ENCODE data around the gene EDA.

DNA sequence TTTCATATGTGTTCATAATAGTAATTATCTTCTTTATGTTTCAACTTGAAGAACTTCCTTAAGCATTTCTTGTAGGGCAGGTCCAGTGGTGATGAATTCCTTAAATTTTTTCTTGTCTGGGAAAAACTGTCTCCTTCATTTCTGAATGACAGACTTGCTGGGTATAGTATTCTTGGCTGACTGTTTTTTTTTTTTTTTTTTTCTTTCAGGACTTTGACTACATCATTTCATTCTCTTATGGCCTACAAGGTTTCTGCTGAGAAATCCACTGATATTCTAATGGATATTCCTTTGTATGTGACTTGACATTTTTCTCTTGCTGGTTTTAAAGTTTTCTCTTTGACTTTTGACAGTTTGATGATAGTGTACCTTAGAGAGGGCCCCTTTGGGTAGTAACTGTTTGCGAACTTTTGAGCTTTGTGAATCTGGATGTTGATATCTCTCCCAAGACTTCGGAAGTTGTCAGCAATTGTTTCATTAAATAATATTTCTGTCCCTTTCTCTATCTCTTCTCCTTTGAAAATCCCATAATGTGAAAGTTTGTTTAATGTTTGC, 54.2 kb downstream of the EDA start:
- TF ChIP-seq, protein P1, sequence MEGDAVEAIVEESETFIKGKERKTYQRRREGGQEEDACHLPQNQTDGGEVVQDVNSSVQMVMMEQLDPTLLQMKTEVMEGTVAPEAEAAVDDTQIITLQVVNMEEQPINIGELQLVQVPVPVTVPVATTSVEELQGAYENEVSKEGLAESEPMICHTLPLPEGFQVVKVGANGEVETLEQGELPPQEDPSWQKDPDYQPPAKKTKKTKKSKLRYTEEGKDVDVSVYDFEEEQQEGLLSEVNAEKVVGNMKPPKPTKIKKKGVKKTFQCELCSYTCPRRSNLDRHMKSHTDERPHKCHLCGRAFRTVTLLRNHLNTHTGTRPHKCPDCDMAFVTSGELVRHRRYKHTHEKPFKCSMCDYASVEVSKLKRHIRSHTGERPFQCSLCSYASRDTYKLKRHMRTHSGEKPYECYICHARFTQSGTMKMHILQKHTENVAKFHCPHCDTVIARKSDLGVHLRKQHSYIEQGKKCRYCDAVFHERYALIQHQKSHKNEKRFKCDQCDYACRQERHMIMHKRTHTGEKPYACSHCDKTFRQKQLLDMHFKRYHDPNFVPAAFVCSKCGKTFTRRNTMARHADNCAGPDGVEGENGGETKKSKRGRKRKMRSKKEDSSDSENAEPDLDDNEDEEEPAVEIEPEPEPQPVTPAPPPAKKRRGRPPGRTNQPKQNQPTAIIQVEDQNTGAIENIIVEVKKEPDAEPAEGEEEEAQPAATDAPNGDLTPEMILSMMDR (IDR thresholded peaks at IDR 0.05): no peak
- TF ChIP-seq POLR2AphosphoS5 (IDR thresholded peaks at IDR 0.05; ENCODE audit: low read depth, low read length) (no peak), TCF7L2 (IDR thresholded peaks at IDR 0.05; ENCODE audit: low read depth, low read length) (no peak)
- TF ChIP-seq, protein P2, sequence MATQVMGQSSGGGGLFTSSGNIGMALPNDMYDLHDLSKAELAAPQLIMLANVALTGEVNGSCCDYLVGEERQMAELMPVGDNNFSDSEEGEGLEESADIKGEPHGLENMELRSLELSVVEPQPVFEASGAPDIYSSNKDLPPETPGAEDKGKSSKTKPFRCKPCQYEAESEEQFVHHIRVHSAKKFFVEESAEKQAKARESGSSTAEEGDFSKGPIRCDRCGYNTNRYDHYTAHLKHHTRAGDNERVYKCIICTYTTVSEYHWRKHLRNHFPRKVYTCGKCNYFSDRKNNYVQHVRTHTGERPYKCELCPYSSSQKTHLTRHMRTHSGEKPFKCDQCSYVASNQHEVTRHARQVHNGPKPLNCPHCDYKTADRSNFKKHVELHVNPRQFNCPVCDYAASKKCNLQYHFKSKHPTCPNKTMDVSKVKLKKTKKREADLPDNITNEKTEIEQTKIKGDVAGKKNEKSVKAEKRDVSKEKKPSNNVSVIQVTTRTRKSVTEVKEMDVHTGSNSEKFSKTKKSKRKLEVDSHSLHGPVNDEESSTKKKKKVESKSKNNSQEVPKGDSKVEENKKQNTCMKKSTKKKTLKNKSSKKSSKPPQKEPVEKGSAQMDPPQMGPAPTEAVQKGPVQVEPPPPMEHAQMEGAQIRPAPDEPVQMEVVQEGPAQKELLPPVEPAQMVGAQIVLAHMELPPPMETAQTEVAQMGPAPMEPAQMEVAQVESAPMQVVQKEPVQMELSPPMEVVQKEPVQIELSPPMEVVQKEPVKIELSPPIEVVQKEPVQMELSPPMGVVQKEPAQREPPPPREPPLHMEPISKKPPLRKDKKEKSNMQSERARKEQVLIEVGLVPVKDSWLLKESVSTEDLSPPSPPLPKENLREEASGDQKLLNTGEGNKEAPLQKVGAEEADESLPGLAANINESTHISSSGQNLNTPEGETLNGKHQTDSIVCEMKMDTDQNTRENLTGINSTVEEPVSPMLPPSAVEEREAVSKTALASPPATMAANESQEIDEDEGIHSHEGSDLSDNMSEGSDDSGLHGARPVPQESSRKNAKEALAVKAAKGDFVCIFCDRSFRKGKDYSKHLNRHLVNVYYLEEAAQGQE (IDR thresholded peaks at IDR 0.05; ENCODE audit: insufficient read depth in 1 of 2, low read depth in 2 of 2, low read length in 1 of 2): no peak

Measured in Panc1 (cell line).